NCI-H82 treated with DMSO at 0.1 percent for 48 hours (cell line): ENCODE measurements around the gene TMEM41A.
"Not testable (repeated sequence)": the region's sequence is repeated elsewhere in the genome, so short reads cannot be mapped to it uniquely, and the experiment has no call there.

Source experiments
- DNase-seq: peaks from one replicate; lab custom pipeline; 2025; ENCODE audit not compliant: unreplicated experiment; lab: John Stamatoyannopoulos, UW

TMEM41A gene

DNA sequence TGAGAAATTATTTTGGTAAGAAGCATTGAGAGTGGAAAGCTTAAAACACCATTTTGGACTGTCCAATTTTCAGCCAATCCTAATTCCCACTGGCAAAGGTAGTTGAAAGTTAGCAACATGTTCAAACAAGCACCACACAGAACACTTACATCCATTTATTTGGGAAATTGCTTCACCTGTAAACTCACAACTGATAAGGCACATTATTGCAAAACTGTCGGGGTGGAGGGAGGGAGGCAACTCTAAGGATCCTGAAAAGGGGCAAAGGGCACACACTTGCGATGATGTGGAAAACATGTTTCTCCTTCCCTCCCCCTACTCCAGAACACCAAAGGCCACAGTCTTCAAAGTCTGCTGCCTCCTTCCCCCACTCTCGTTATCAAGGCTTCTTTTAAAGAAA is 9.4 kb downstream of the TMEM41A start:
- no peak for DNase-seq

DNA sequence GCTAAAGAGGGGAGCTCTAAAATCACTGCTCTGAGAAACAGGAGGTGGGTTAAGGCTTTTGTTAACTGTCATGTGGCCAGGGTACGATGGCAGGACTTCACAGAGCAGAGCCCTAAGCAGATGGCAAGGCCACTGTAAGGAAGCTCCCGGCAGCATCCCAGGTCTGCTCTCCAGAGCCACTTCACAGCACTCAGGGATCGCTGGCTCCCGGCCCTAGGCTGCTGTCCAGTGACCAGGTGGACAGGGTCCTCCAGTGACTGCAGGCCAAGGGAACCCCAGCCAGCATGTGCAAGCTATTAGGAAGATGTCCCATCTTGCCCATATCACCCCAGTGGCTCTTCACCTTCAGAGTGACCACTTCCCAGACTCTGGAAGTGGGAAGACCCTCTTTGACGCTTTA is 10.4 kb downstream of the TMEM41A start:
- no peak for DNase-seq

DNA sequence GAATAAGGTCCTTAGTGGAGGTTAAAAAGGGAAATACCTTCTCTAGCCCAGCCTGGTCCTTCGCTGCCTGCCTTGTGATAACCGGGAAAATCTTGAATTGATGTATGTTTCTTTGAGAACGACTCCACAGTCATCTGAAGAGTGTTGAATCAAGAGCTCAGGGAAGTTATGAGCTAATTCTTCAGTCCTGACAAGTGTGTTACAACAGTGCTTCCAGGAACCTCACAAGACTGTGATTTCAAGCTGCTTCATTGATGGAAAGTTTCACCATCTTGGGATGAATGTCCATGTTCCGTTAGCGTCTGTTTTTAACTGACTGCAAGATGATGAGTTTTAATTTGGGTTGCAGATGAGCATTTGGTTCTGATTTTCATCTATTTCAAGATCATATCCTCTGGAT is 12.4 kb downstream of the TMEM41A start:
- DNase-seq, result no peak

DNA sequence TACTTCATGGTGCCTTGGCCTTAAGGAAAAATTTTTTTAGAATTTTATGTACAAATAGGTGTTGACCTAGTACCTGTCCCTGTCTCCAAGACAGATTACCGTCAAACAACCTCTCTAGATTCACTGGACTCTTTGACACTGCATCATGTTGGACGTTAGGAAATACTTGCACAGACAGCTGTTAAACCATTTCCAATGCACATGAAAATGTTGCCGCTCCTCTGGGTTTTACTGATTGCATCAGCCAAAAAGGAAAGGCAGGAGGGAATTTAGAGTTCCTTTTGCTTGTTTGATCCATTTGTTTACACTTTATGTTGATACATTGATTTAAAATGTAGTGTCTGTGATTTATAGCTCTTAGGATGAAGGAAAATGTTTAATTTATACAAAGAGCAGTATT is 14.5 kb downstream of the TMEM41A start:
- DNase-seq, result no peak

DNA sequence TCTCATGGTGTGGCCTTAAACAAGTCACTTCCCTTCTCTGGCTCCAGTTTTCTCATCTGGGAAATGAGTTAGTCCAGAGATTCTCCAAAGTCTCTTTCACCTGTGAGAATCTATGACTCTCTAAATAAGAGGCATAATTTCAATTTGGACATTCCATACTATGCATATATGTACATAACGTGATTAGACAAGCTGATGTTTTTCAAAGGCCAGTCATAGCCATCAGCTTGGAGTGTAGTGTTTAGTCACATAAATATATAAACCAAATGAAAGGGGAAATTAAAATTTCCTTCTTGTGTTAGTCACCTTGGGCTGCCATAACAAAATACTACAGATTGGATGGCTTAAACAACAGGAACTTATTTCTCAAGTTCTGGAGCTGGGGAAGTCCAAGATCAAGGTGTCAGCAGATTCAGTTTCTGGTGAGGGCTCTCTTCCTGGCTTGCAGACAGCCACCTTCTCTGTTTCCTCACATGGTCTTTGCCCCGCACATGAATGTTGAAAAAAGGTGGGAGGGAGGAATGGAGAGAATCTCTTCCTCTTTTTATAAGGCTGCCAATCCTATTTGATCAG is 19.4 kb downstream of the TMEM41A start:
- DNase-seq, result no peak

DNA sequence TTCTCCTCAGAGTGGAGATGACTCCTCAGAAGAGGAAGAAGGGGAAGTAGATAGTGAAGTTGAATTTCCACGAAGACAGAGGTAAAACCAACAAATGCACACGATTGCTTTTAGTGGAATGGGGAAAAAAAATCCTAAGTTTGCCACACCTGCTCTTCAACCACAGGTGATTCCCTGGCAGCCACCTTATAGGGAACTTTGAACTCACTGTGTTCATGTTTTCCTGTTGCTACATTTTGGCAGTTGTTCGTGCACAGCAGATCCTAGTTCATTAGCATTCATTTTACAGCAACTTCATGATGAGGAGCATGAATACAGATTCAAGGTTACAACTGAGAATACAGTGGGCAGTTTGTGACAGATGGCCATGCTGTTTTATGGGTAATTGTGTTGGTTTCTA is 21.5 kb downstream of the TMEM41A start:
- DNase-seq, result no peak

DNA sequence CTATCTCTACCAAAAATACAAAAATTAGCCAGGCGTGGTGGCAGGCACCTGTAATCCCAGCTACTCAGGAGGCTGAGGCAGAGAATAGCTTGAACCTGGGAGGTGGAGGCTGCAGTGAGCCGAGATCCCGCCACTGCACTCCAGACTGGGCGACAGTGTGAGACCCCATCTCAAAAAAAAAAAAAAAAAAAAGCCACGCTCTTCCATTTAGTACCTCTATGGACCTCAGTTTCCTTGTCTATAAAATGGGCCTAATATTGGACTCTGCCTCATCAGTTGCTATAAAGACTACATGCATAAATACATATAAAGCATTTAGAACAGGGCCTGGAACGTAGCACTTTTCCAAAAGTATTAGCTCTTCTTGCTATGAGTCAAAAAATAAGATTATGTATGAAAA is 23.9 kb downstream of the TMEM41A start:
- not testable (repeated sequence) for DNase-seq

DNA sequence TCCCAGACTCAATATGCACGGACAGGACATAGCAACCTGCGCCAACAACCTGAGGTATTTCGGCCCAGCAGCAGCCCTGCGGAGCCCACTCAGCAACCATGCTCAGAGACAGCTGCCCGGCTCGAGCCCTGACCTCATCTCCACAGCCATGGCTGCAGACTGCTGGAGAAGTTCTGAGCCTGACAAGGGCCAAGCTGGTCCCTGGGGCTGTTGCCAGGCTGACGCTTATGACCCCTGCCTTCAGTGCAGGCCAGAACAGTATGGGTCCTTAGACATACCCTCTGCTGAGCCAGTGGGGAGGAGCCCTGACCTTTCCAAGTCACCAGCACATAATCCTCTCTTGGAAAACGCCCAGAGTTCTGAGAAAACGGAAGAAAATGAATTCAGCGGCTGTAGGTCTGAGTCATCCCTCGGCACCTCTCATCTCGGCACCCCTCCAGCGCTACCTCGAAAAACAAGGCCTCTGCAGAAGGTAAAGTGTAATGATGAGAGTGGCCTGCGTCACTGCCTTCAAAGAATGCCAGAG is 25.5 kb downstream of the TMEM41A start:
- DNase-seq, result no peak

DNA sequence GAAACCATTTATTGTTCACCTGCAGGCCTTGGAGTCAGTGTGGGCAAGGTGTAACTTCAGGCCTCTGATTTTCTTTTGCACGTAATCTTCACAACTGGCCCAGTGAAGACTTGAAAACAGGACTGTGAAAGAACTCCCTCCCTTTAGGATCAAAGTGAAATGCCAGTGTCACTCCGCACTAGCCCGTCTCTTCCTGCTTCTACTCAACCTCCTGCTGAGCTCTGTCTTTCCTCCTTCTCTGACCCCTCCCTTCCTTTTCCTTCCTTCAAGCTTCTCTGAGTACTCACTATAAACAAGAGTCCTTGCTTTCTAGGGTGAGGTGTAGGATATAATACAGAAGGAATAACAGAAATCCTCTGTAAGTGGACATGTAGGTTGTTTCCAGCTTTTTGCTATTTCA is 28.5 kb downstream of the TMEM41A start:
- DNase-seq, result no peak

DNA sequence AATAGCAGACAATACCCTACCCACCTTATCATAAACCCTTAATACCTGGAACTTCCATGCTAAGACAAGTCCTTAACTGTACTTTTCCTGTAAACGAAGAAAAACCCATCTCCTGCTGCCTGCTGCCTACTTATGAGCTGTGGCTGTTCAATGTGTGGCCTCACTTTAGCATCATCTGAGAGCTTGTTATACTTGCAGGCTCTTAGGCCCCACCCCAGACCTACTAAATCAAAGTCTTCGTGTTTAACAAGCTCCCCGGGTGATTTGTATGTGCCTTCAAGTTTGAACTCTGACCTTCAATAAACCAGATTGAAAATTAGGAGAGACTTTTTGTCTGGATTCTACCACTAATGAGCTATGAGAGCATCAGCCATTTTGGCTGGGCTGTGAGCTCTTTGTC is 29.3 kb downstream of the TMEM41A start:
- no peak for DNase-seq

DNA sequence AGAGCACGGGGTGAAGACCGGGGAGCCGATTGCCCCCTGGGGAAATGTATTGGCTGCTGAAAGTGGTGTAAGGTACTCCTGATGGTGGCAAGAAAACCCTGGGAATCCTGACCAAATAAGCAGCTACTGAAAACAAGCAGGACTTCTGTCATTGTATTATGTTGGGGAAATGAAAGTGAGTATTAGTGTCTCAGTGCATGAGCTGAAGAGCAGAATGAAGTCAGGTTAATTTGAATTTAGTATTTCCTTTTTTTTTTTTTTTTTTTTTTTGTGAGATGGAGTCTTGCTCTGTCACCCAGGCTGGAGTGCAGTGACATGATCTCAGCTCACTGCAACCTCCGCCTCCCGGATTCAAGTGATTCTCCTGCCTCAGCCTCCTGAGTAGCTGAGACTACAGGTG is 32.7 kb downstream of the TMEM41A start:
- not testable (repeated sequence) for DNase-seq

DNA sequence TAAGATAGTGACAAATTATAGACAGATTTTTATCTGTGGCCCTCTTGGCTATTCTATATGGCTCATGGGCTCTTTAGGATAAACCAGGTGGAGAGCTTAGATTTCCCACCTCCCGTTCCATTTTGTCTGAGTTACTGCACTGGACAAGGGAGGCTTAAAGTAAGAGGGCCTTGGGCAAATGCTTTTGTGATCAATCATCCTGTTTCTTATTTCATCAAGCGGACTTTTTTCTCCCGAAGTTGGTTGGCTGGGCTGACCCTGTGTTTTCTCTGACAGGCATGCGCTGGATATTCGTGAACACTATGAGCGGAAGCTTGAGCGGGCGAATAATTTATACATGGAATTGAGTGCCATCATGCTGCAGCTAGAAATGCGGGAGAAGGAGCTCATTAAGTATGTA is 33.4 kb downstream of the TMEM41A start:
- DNase-seq, result no peak

DNA sequence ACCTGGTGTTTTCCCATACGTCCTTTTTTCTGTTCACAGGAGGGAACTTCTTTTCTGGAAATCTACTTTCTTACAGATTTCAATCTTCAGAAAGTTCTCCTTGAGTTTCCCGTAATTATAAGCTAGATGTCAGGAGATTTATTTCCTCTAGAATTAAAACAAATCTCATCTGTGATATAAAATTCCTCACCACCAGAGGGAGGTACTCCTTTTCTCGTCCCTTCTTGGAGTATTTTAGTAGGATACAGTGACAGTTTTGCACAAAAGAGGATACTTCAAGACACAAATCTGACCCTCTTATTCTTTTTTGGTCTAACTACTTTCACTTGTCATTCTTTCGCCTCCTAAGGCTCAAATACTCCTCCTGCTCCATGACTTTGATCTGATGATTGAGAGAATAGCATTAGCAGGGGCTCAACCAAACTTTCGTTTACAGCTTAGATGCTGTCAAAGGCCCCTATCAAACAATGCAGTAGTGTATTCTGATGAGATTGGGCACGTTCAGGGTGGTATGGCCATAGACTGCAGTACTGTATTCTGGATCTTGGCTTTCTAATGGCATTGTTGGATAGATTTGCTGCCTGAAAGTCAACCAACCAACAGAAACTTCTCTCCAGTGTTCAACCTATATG is 38.0 kb downstream of the TMEM41A start:
- no peak for DNase-seq

DNA sequence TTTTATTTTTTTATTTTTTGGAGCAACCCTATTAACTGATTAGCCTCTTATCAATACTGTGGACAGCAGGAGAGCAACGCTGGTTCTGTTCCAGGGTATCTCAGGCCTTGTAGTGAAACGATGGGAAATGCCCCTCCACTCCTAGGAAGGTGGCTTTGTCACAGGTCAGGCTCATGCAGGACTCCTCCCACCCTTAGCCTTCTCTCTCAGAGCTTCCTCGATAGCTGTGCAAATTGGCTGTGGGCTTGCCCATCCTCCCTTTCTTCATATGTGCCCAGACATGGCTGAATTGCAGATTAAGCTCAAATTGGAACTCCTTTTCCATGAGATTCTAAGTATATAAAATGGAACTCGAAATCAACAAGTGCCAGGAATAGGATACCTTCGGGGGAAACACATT is 38.5 kb downstream of the TMEM41A start:
- no peak for DNase-seq

DNA sequence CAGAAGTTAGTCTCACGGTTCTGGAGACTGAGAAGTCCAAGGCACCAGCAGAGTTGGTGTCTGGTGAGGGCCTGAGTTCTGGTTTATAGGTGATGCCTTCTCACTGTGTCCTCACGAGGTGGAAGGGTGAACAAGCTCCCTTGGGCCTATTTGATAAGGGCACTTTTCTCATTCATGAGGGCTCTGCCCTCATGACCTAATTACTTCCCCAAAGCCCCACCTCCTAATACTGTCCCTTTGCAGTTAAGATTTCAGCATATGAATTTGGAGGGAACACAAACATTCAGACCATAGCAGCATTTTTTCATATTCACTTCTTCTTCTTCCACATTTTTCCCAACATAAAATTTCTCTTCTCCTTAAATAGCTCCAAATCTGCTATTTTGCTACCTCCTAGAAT is 41.5 kb downstream of the TMEM41A start:
- no peak for DNase-seq

DNA sequence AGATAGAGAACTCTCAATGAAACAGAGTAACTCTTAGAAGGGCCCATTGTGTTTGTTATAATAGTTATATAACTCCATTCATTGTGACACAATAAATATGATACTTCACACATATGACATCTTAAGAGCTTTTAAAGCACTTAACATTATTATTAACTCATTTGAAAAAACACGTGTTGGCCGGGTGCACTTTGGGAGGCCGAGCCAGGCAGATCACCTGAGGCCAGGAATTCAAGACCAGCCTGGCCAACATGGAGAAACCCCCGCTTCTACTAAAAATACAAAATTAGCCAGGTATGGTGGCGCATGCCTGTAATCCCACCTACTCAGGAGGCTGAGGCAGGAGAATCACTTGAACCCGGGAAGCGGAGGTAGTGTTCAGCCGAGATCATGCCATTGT is 47.4 kb downstream of the TMEM41A start:
- DNase-seq, result not testable (repeated sequence)

DNA sequence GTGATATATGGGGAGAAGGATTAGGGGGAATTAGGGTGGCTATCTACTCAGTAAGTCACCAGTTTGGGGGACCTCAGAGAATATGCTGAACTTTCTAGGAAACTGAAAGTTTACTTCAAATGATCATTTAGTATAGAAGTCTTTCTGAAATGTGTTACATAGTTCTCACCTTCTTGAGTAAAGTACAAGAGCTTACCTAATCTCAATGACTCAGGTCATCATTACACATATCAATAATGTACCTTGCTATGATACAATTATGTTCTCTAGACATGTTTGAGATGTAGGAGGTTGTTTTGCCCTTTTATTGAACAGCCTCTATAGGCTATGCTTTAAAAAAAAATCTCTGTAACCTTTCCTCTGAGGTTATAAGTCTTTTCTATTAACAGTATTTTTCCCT is 50.7 kb downstream of the TMEM41A start:
- no peak for DNase-seq

DNA sequence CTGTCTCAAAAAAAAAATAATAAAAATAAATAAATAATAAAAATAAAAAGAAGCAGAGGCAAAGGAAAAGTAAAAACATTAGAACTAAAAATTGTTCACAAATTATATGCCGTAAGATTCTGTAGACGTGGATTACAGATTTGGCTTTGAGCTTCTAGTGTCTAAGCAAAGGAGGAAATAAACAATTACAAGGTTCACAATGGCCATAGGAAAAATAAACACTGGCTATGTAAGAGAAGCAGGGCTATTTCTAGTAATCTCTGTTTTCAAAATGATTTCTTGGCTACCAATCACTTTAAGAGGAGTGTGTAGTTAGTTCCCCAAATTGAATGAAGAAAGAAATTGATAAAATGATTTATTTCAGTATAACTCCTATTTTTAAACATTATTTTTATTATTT is 54.5 kb downstream of the TMEM41A start:
- no peak for DNase-seq

DNA sequence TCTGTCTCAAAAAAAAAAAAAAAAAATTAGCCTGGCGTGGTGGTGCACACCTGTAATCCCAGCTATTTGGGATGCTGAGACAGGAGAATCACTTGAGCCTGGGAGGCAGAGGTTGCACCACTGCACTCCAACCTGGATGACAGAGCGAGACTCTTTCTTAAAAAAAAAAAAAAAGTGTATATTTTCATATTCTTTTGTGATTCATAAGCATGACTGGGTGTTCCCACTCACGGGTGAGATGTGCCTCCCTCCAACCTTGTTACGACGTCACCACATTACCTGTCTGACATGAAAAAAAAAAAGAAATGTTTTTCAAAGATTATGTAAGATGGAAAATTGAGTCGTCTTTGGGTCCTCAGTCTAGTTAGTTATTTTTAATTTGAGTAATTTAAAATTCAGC is 56.8 kb downstream of the TMEM41A start:
- DNase-seq, result no peak

DNA sequence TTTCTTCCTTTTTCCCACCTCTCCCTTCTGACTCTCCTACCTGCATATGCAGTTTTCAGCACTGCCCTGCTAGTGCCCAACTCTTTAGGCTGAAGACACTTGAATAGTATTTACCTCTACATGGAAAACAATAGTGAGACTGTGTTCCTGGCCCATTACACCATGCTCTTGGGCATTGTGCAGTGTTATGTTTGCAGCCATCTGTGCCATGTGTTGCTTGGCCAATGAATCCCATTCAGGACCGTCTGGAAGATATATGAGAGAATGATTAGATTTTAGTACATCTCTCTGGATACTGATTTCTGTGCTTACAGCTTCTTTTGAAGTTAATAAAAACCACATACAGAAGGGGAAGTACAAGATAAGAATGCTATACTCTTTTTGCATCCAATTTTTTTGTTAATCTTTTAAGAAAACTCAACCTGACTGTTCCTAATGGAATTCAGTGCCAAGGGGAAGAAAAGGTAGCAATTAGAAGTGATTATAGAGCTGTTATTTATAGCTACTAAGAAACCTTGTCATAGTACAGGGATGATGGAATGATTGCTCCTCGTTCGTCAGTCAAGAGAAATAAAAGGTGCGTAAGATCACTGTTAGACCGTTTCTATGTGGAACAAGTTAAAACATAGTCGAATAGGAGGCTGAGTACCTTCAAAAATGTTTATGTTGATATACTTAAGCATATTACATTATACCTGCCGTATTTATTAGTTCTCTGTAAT is 58.9 kb downstream of the TMEM41A start:
- no peak for DNase-seq
